Left hindlimb (tissue), 1 donor: ENCODE data around the gene RASGRP1.
"Not testable (repeated sequence)": the region's sequence is repeated elsewhere in the genome, so short reads cannot be mapped to it uniquely, and the experiment has no call there.

ENCODE experiments used
- DNase-seq: peaks from one replicate; pipeline ENCODE4 v3.0.0-alpha.2; 2018

The RASGRP1 gene

DNA sequence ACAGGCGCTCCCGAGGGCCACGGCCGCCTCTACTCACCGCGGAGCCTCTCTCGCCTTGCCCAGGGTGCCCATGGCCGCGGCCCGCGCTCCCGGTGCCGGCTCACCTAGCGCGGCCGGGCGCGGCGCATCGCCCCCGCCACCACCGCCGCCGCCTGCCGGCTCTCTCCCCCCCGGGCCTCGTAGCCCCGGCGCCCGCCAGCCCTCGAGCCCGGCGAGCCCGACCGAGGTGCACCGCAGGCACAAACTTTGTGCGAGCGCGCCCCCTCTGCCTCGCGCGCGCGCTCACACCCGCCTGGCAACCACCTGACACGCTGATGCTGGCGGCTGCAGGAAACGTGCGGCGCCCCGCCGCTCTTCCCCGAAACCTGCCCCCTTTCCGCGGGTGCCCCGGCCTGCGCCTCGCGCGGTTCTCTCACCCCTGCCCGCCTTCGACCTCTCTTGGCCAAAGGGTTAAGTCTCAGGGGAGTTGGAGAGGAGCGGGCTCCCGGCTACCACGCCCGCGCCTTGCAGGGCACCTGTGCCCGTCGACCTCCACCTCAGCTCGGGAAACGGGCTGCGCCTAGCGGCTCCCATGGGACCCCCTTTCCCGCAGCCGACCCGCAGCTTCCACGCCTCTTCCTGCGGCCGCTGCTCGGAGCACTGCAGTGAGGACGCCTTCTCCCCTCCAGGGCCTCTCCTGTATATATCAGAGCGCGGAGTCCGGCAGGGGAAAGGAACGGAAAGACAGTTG is at the start of gene RASGRP1:
Gene RASGRP1 (minus strand): TSS at position 258 of the 730 bp plus-strand sequence. CDS start 186 bp downstream, at position 72.
- peak; percentile 73 for DNase-seq

GRCh38 chr15:38613085-38613484 is 48.5 kb upstream of the RASGRP1 start:
- no peak for DNase-seq

GRCh38 chr15:38612159-38612863 is 47.7 kb upstream of the RASGRP1 start:
- DNase-seq: no peak

DNA sequence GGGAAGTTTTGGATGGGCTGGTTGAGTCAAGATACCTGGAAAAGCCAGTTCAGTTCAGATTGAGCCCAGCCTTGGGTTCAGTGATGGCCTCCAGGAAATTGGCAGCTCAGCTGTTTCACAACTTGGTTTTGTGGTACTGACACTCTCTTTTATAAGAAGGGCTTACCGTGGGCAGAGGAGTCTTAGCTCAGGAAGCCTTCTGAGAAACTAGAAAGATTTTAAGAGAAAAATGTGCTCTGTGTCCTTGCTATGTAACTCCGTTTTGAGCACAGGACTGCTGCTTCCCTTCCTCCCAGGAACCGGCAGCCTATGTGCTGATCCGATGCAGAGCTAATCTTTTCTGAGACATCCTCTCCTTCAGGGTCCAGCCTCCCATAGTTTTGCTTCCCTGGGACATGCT is 46.6 kb upstream of the RASGRP1 start:
- DNase-seq: no peak

DNA sequence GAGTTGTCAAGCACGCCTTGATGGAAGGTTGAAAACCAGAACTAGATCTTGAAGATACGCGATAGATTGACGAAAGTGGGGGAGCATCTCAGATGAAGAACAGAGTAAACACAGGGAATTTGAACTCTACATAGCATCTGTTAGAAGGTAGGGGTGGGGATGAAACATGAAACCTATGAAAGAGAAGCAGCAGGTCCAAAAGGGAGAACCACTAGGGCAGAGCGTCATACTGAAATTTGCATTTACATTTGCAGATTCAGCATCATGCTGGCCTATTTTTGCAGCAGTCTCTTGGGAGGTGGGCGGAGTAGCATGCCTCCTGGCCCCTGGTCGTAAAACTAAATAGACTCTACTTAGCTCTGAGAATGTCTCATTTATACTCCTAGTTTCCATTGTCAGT is 46.1 kb upstream of the RASGRP1 start:
- no peak for DNase-seq

DNA sequence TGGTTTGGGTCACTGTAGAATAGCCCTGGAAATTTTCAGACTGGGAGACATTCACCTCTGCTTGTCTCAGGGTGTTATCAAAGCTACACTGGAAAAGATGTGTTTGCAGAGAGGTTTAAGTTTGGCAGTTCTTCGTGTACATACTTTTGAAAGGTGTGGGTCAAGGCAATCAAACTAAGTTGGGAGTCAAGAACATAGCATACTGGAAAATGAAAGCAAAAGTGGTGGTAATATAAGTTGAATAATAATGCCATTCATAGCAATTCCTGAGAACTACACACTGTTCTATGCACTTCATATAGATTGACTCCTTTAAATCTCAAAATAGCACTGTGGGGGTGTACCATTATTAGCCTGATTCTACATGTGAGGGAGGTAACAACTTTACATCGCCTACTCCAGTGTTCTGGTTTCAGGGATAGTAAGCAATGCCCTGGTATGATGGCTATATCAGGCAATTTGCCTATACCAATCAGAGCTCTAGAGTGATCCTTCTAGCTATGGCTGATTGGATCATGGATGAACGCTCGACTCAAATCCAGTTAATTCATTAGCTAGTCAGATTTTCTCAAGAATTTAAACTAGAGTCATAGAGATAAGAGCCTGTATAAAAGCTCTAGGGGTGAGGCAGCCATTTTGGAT is 44.6 kb upstream of the RASGRP1 start:
- no peak for DNase-seq

DNA sequence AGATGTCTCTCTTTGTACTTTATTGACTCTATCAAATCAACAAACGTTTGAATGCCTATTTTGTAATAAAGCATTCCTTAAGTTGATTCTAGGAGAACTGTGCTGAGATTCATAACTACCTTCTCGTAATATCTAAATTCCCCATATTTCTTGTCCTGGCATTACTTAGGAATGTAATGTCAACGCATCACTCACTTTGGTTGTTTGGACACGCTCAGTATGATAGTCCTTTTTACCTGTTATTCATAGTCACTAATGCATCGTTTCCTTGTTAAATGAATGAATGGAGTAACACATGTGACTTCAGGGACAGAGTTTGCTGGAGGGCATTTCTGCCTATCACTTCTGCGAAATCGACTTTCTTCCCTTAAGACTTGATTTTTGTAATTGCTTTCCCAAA is 44.1 kb upstream of the RASGRP1 start:
- DNase-seq: no peak

- DNase-seq: no peak
Measured at GRCh38 chr15:38605744-38606143, 41.1 kb upstream of the RASGRP1 start.

DNA sequence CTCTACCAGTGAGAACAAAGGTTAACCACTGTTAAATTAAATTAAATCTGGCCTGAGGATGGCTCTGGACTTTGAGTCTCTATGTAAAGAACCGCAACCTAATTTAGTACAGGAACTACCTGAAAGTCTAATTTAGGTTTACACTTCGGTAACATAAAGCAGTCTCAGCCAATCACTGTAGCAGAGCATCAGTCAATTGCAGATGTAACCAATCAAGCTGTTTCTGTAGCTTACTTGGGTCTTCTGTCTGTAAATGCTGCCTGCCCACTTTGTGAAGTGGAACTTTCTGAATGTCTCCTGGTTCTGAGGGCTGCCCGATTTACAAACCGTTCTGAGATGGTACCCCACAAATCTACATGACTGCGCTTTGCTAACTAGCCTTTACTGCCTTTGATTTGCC is 39.1 kb upstream of the RASGRP1 start:
- DNase-seq: no peak

GRCh38 chr15:38602910-38603670 is 38.5 kb upstream of the RASGRP1 start:
- no peak for DNase-seq

GRCh38 chr15:38600236-38600635 is 35.6 kb upstream of the RASGRP1 start:
- no peak for DNase-seq

DNA sequence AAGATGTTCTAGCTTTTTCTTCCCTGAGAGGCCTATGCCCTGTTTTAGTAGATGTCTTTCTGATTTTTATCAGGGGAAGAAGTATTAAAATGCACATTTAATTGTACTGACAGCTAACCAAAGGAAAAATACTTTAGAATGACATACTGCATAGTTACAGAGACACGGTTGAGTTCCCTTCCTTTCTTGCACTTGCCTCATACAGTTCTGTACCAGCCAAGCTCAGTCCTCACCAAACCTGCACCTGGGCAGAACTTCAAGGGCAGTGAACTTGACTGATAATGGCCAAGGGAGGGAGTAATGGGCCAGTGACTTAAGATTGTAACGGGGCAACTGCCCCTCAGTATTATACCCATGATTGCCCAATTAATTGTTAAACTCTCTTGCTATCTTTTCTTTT is 34.1 kb upstream of the RASGRP1 start:
- DNase-seq: no peak

DNA sequence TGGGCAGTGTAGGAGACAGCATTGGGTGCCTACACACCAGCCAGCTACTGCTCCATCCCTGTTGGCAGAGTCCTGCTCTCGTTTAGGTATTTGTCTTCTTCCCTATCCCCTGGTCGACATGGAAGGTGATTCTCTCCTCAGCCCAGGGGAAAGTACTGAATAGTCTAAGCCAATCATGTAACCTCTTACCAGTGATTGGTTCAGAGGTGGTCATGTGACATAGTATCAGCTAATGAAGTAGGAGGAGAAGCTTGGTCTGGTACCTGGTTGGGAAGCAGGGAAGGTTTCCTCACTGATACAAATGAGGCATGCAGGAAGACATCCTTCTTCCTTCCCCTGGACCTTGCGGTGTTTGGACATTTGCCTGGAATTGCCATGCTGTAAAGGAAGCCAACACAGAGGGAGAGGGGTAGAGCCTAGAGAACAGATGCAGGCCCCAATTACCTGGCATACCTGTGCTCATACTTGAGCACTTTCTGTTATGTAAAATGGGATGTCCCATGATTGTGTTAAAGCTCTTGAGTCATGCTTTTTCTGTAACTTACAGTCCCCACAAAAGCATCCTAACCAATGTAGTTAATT is 32.7 kb upstream of the RASGRP1 start:
- DNase-seq: no peak

DNA sequence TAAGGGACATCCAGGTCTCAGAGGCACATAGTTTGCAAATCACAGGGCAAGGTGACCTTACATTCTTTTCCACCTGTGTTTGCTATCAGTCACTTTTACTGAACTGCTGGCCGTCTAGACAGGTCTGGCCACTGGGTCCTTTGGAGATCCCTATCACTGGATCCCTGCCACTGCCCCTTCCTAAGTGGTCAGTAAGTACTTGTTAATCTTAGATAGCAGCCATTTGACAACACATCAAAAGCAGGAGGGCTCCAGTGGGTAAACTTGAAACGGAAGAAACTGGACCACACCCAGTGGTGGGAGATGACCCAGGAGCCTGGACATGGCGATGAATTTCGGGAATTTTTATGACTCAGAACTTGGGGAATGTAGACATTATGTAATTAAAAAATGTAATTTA is 28.9 kb upstream of the RASGRP1 start:
- no peak for DNase-seq

DNA sequence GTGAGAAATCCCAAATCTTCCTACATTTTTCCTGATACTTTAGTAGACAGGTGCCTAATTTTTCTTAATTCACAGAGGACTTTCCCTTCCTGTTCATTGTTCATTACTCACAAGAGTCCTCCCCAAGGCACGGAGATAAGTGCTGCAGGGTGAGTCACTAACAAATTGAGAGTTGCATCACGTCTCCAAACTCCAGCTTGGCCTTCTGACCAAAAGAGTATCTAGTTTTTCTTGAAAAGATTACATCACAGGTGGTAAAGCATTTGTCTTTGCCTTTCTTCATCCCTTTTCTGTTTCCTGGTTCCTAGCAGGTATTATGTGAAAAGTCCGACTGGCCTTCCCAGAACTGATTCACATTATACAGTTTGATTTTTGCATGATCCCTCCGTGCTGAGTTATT is 24.9 kb upstream of the RASGRP1 start:
- no peak for DNase-seq

DNA sequence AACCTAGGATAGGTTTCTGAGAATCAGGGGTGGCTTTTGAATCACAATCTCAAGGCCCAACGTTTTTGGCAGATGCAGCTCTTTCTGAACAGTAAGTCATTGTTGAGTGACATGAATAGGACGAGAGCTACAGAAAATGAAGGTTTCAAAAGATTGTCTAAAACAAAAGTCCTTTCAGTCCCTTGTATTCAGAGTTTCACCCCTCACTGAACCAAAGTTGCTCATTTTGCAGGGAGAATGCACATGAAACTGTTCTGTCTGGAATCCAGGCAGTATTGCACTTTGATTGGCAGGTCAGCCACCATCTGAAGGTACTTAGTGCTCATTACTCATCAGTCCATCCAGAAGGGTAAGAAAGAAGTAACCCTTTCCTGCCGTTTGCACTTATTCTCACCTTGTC is 24.1 kb upstream of the RASGRP1 start:
- DNase-seq: no peak

DNA sequence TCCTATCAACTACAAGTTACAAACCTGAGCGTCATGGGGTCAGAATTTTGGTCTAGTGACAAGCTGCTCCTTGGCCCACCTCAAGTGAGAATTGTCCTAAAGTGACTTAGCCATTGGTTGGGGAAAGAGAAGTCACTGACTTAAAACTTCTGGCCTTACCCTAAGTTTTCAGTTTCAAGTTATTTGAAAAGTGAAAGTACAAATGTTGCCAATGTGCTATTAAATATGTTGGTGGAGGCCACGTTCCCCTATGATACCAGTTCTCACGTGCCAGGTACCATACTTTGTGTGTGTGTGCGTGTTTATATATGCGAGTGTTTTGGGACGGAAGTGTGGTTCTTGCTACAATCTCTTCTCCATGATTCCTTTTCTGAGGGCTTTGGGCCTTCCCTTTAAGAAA is 22.6 kb upstream of the RASGRP1 start:
- DNase-seq: no peak

DNA sequence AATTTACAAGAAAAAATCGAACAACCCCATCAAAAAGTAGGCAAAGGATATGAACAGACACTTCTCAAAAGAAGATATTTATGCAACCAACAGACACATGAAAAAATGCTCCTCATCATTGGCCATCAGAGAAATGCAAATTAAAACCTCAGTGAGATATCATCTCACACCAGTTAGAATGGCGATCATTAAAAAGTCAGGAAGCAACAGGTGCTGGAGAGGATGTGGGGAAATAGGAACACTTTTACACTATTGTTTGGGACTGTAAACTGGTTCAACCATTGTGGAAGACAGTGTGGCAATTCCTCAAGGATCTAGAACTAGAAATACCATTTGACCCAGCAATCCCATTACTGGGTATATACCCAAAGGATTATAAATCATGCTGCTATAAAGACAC is 21.4 kb upstream of the RASGRP1 start:
- not testable (repeated sequence) for DNase-seq

DNA sequence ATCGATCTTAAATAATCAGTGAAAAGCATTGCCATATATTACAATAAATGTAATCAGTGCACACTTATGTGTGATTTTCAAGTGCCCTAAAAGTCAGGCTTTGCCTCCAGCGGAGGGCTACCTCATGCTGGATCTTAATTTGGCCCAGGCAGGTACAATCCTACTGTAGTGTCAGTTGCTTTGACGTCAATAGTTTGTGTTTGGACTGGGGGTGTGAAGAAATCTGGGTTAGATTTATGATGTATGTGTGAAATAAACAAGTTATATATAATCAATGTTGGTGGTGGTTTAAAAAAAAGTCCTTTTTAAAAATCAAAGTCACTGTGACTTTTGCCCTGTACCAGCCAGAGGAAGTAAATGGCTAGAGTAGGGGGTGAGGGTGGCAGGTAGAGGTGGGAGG is 14.0 kb upstream of the RASGRP1 start:
- DNase-seq: no peak

- no peak for DNase-seq
Measured at GRCh38 chr15:38577424-38577987, 12.9 kb upstream of the RASGRP1 start.

GRCh38 chr15:38576837-38577236 is 12.2 kb upstream of the RASGRP1 start:
- DNase-seq: no peak

DNA sequence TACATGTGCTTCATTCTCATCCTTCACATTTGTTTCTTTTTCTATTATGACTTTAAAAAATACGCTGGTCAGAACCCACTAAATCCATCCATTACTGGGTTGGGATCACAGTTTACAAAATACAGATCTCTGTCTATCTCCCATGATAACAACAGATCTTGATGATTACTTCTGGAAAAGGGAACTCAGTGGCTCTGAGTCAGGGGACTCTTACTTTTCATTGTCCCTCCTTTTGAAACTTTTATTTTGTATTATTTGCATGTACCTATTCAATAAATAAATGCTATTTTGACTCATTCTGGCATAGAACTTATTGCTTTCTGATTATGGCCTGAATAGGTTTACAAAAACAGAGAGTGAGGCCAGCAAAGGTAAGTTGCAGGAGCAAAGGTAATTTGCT is 11.6 kb upstream of the RASGRP1 start:
- no peak for DNase-seq

DNA sequence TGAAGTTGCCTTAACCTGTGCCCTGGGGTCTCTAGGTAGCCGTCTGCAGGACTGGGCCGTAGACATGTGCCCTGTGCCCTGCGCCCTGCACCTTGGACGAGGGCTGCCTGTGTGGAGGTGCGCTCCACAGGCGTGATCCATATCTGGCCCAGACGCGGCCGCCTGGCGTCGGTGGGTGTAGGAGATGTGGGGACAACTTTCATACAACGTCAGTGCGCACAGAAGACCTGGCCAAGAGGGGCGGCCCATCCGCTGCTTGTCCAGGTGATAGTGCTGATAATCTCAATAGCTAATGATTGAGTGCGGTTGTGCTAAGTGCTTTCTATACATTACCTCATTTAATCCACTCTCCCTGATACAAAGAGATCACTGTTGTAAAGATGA is 665 bp upstream of the RASGRP1 start:
- no peak for DNase-seq
